Measurements from ENCODE around the gene VAMP2. TPM values are rescaled to one million over a fixed set of nuclear protein-coding genes. Genes with fewer than 3 reads are reported as not detected.

Gene VAMP2
- total and polyA plus RNA-seq, 4 donors = 4.2 to 25.9 (median 10.2) TPM

DNA sequence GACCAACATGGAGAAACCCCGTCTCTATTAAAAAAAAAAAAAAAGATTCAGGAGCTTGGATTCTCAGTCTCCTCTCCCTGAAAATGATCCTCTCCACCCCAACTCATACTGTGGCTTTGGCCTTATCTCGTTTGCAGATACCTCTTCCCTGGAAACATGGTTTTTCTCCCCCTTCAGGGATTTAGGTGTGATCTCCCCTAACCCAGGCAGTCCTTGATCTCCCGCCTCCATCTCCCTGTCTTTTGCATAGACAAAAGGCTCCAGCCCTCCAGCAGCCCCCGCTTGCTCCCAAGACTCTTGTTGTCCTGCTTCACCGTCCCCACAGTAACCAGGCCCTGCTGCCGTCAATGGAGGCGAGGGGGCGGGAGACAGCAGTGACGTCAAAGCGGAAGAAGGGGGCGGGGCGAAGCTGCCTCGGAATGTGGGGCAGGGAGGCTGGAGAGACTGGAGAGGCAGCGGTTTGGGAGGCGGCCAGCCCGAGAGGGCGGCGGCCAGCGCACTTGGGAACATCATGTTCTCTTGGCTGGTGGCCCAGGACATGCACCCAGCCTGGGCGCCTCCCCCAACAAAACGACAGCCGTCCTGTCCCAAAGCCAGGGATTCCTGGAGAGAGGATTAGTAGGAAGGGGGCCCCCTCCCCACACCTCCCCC lies 8.7 kb downstream of the VAMP2 start (continued):
- TF ChIP-seq, protein P1, sequence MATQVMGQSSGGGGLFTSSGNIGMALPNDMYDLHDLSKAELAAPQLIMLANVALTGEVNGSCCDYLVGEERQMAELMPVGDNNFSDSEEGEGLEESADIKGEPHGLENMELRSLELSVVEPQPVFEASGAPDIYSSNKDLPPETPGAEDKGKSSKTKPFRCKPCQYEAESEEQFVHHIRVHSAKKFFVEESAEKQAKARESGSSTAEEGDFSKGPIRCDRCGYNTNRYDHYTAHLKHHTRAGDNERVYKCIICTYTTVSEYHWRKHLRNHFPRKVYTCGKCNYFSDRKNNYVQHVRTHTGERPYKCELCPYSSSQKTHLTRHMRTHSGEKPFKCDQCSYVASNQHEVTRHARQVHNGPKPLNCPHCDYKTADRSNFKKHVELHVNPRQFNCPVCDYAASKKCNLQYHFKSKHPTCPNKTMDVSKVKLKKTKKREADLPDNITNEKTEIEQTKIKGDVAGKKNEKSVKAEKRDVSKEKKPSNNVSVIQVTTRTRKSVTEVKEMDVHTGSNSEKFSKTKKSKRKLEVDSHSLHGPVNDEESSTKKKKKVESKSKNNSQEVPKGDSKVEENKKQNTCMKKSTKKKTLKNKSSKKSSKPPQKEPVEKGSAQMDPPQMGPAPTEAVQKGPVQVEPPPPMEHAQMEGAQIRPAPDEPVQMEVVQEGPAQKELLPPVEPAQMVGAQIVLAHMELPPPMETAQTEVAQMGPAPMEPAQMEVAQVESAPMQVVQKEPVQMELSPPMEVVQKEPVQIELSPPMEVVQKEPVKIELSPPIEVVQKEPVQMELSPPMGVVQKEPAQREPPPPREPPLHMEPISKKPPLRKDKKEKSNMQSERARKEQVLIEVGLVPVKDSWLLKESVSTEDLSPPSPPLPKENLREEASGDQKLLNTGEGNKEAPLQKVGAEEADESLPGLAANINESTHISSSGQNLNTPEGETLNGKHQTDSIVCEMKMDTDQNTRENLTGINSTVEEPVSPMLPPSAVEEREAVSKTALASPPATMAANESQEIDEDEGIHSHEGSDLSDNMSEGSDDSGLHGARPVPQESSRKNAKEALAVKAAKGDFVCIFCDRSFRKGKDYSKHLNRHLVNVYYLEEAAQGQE (IDR thresholded peaks at IDR 0.05) = peak; percentile 81
- TF ChIP-seq, protein P2, sequence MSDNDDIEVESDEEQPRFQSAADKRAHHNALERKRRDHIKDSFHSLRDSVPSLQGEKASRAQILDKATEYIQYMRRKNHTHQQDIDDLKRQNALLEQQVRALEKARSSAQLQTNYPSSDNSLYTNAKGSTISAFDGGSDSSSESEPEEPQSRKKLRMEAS (IDR thresholded peaks at IDR 0.05) = peak; percentile 94
- TF ChIP-seq EGR1 (IDR thresholded peaks at IDR 0.05; ENCODE audit: low read depth in 2 of 2) = peak; percentile 90 to 92
- TF ChIP-seq FOXA2 (IDR thresholded peaks at IDR 0.05) = peak; percentile 49
- peak; percentile 61 for TF ChIP-seq NR2F2 (IDR thresholded peaks at IDR 0.05)

DNA sequence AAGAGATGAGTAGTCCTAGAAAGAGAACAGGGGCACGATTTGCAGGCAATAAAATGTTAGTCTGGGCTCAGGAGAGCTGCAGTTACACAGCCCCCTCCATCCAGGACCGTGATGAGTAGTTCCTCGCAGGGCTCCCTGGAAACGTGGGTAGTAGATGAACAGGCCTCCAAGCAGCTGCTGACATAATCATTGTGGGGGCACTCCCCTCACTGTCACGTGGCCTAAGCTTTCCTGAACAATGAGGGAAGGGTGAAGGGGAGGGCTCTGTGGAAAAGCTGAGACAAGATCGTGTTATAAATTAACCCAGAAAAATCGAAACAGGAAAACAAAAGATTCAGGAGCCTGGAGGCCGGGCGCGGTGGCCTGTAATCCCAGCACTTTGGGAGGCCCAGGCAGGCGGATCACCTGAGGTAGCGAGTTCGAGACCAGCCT lies 9.2 kb downstream of the VAMP2 start:
- peak overlapping the region in 1 of 3 donors; percentile 69 for H3K4me3 ChIP-seq (ENCODE audit: low read depth in 1 of 3, low read length in 3 of 3)
- WGBS = 10% methylated on average over 13 of the region's 13 CpGs
- peaks cover 15 to 54% (median 33%) of the 10 kb centered on the region in 4 donors for H3K4me1 ChIP-seq (ENCODE audit: control insufficient read depth in 4 of 4, insufficient read depth in 4 of 4, low read length in 3 of 4)
- H3K27ac ChIP-seq (ENCODE audit: low read depth in 1 of 2, low read length in 2 of 2) = peak overlapping the region; percentile 97 to 99
- peak; percentile 64 for DNase-seq (ENCODE audit: low spot score)
- no peaks in the 10 kb centered on the region for H3K9me3 ChIP-seq (ENCODE audit: control insufficient read depth in 4 of 4, low read length in 3 of 4)
- H3K36me3 ChIP-seq (ENCODE audit: control insufficient read depth in 4 of 4, insufficient read depth in 3 of 4, low read depth in 1 of 4, low read length in 3 of 4) = peaks cover 11 to 20% (median 15%) of the 10 kb centered on the region in 4 donors
- no peak for TF ChIP-seq NR2F2 (IDR thresholded peaks at IDR 0.05)
- TF ChIP-seq, protein P3, sequence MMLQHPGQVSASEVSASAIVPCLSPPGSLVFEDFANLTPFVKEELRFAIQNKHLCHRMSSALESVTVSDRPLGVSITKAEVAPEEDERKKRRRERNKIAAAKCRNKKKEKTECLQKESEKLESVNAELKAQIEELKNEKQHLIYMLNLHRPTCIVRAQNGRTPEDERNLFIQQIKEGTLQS (IDR thresholded peaks at IDR 0.05) = peak; percentile 16
- peak; percentile 36 for TF ChIP-seq TAF1 (conservative IDR thresholded peaks at IDR 0.05)
- peak in 1 of 2 donors; percentile 3 for TF ChIP-seq RAD21 (IDR thresholded peaks at IDR 0.05)
- TF ChIP-seq, protein P1 (IDR thresholded peaks at IDR 0.05) = peak; percentile 45
- peak; percentile 45 to 74 for TF ChIP-seq RXRA (IDR thresholded peaks at IDR 0.05)
- TF ChIP-seq SP1 (IDR thresholded peaks at IDR 0.05) = peak; percentile 7
- TF ChIP-seq HNF4G (IDR thresholded peaks at IDR 0.05) = no peak
- peak in 1 of 2 donors; percentile 42 for TF ChIP-seq EGR1 (IDR thresholded peaks at IDR 0.05; ENCODE audit: low read depth in 2 of 2)
- TF ChIP-seq FOXA1 (IDR thresholded peaks at IDR 0.05) = no peak
- TF ChIP-seq, protein P4, sequence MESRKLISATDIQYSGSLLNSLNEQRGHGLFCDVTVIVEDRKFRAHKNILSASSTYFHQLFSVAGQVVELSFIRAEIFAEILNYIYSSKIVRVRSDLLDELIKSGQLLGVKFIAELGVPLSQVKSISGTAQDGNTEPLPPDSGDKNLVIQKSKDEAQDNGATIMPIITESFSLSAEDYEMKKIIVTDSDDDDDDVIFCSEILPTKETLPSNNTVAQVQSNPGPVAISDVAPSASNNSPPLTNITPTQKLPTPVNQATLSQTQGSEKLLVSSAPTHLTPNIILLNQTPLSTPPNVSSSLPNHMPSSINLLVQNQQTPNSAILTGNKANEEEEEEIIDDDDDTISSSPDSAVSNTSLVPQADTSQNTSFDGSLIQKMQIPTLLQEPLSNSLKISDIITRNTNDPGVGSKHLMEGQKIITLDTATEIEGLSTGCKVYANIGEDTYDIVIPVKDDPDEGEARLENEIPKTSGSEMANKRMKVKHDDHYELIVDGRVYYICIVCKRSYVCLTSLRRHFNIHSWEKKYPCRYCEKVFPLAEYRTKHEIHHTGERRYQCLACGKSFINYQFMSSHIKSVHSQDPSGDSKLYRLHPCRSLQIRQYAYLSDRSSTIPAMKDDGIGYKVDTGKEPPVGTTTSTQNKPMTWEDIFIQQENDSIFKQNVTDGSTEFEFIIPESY (IDR thresholded peaks at IDR 0.05) = peak; percentile 25
- peak in 1 of 2 donors; percentile 54 for TF ChIP-seq HNF4A (conservative IDR thresholded peaks at IDR 0.05)
- TF ChIP-seq FOXA2 (IDR thresholded peaks at IDR 0.05) = no peak
- no peak for TF ChIP-seq GABPA (IDR thresholded peaks at IDR 0.05 in 1 of 2, conservative IDR thresholded peaks at IDR 0.05 in 1 of 2)
- TF ChIP-seq YY1 (IDR thresholded peaks at IDR 0.05) = no peak
- TF ChIP-seq, protein P2 (IDR thresholded peaks at IDR 0.05) = peak; percentile 58
- TF ChIP-seq, protein P5, sequence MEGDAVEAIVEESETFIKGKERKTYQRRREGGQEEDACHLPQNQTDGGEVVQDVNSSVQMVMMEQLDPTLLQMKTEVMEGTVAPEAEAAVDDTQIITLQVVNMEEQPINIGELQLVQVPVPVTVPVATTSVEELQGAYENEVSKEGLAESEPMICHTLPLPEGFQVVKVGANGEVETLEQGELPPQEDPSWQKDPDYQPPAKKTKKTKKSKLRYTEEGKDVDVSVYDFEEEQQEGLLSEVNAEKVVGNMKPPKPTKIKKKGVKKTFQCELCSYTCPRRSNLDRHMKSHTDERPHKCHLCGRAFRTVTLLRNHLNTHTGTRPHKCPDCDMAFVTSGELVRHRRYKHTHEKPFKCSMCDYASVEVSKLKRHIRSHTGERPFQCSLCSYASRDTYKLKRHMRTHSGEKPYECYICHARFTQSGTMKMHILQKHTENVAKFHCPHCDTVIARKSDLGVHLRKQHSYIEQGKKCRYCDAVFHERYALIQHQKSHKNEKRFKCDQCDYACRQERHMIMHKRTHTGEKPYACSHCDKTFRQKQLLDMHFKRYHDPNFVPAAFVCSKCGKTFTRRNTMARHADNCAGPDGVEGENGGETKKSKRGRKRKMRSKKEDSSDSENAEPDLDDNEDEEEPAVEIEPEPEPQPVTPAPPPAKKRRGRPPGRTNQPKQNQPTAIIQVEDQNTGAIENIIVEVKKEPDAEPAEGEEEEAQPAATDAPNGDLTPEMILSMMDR (IDR thresholded peaks at IDR 0.05; ENCODE audit: low read depth, low read length, missing input control) = no peak
- peak; percentile 62 to 85 for TF ChIP-seq JUND (IDR thresholded peaks at IDR 0.05)
- peak overlapping the region; percentile 7 to 99 for H3K9ac ChIP-seq (ENCODE audit: low read depth in 1 of 2, low read length in 2 of 2)
- H3K27me3 ChIP-seq (ENCODE audit: control insufficient read depth in 4 of 4, insufficient read depth in 4 of 4, low read length in 3 of 4) = no peaks in the 10 kb centered on the region
